ENCODE results near the gene HIF1AN.

DNA sequence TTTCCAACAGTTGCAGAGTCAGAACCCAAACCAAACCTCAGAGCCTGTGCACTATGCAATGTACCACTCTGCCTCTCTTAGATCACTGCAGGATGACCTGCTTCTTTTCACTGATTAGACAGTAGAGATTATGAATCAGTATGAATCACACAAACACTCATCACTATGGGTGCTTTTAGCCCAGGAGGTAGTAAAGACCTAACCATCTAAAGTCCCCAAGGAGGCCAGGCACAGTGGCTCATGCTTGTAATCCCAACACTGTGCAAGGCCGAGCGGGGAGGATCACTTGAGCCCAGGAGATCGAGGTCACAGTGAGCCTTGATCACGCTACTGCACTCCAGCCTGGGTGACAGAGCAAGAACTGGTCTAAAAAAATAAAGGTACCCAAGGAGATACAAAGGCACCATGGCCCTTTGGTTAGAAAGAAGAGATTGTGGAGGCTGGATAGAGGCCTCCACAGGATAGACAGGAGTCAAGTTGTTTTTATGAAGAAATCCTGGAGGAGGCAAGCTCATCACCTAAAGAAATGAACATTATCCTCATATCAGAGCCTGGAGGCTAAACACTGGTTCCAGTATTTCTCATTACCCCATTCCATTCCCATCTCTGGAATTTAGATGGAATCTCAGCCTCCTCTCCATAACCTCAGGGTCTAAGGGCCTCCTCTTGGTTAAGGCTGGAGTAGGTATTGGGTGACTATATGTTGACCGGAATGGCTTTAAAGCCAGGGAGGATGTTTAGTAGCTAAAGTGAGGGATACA is 29.0 kb upstream of the HIF1AN start:
- TF ChIP-seq, protein P1, sequence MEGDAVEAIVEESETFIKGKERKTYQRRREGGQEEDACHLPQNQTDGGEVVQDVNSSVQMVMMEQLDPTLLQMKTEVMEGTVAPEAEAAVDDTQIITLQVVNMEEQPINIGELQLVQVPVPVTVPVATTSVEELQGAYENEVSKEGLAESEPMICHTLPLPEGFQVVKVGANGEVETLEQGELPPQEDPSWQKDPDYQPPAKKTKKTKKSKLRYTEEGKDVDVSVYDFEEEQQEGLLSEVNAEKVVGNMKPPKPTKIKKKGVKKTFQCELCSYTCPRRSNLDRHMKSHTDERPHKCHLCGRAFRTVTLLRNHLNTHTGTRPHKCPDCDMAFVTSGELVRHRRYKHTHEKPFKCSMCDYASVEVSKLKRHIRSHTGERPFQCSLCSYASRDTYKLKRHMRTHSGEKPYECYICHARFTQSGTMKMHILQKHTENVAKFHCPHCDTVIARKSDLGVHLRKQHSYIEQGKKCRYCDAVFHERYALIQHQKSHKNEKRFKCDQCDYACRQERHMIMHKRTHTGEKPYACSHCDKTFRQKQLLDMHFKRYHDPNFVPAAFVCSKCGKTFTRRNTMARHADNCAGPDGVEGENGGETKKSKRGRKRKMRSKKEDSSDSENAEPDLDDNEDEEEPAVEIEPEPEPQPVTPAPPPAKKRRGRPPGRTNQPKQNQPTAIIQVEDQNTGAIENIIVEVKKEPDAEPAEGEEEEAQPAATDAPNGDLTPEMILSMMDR (IDR thresholded peaks at IDR 0.05): no peak
- no peak for TF ChIP-seq EZH2 (IDR thresholded peaks at IDR 0.05; ENCODE audit: borderline replicate concordance, insufficient read depth, low read depth, low read length, poor library complexity, severe bottlenecking)

Measured in B cell (primary cell).